Keratinocyte (primary cell): ENCODE data around the gene CNTNAP5. TPM values are rescaled to one million over a fixed set of nuclear protein-coding genes. Genes with fewer than 3 reads are reported as not detected.

Source experiments
- DNase-seq: peaks from one replicate; pipeline ENCODE4 v3.0.0-alpha.2; 2011; ENCODE audit warnings: low read depth, missing footprints, low spot score
- FAIRE-seq: peaks from 2 replicates; lab custom pipeline; 2011; peaks lifted over from hg19 to GRCh38; lab: Jason Lieb, UNC
- H2AFZ ChIP-seq: 2 replicates; pipeline ENCODE4 v1.6.0; 2012; ENCODE audit warnings: low read length, control low read depth, inconsistent platforms; ENCODE audit not compliant: control insufficient read depth
- H3K27ac ChIP-seq: 2 replicates; pipeline ENCODE4 v1.5.1; 2011; ENCODE audit warnings: low read length; ENCODE audit not compliant: control insufficient read depth, insufficient read depth
- H3K27me3 ChIP-seq: 3 replicates; pipeline ENCODE4 v1.6.0; 2011; ENCODE audit warnings: low read length; ENCODE audit not compliant: control insufficient read depth, insufficient read depth; ENCODE audit errors: extremely low read depth
- H3K36me3 ChIP-seq, 2 experiments: 2 replicates in 1 of 2; 3 replicates in 1 of 2; pipeline ENCODE4 v1.5.1; 2011; ENCODE audit warnings: low read length in 2 of 2, mild to moderate bottlenecking in 1 of 2; ENCODE audit not compliant: control insufficient read depth in 2 of 2, insufficient read depth in 2 of 2; ENCODE audit errors: extremely low read depth in 1 of 2
- H3K4me1 ChIP-seq: 3 replicates; pipeline ENCODE4 v1.5.1; 2011; ENCODE audit warnings: low read length; ENCODE audit not compliant: control insufficient read depth, insufficient read depth; ENCODE audit errors: extremely low read depth
- H3K4me2 ChIP-seq: 3 replicates; pipeline ENCODE4 v1.6.0; 2011; ENCODE audit warnings: low read depth, low read length; ENCODE audit not compliant: control insufficient read depth, insufficient read depth; ENCODE audit errors: extremely low read depth
- H3K4me3 ChIP-seq, 3 experiments: fragments of 200-600 bp in 1 of 3; sonication (generic) in 1 of 3; 2 replicates in 2 of 3; 3 replicates in 1 of 3; pipeline ENCODE4 v1.5.1; 2011 to 2016; ENCODE audit warnings: low read length in 3 of 3, mild to moderate bottlenecking in 3 of 3, control low read depth in 2 of 3, inconsistent platforms in 1 of 3, low read depth in 1 of 3, mixed read lengths in 1 of 3, mixed run types in 1 of 3, moderate library complexity in 1 of 3; ENCODE audit not compliant: control insufficient read depth in 2 of 3, insufficient read depth in 2 of 3; ENCODE audit errors: extremely low read depth in 1 of 3
- H3K79me2 ChIP-seq: 2 replicates; pipeline ENCODE4 v1.6.0; 2012; ENCODE audit warnings: low read length; ENCODE audit not compliant: control insufficient read depth, insufficient read depth
- H3K9ac ChIP-seq: 3 replicates; pipeline ENCODE4 v1.6.0; 2011; ENCODE audit warnings: low read length; ENCODE audit not compliant: control insufficient read depth, insufficient read depth; ENCODE audit errors: extremely low read depth
- H3K9me1 ChIP-seq: 3 replicates; pipeline ENCODE4 v1.6.0; 2011; ENCODE audit warnings: low read length; ENCODE audit not compliant: control insufficient read depth, insufficient read depth; ENCODE audit errors: extremely low read depth
- H3K9me3 ChIP-seq: 2 replicates; pipeline ENCODE4 v1.5.1; 2012; ENCODE audit warnings: low read depth, low read length; ENCODE audit not compliant: control insufficient read depth
- H4K20me1 ChIP-seq: 3 replicates; pipeline ENCODE4 v1.6.0; 2011; ENCODE audit warnings: low read length; ENCODE audit not compliant: control insufficient read depth, insufficient read depth; ENCODE audit errors: extremely low read depth
- EZH2 ChIP-seq: IDR thresholded peaks from one replicate; pipeline ENCODE4 v1.6.1; 2012; ENCODE audit warnings: inconsistent platforms, mild to moderate bottlenecking, low read length, moderate library complexity
- dilution Hi-C: fragments of 300-500 bp; cut with MboI; formaldehyde crosslinking; loops from one replicate; pipeline ENCODE4 v1.7.0; 2020; ENCODE audit warnings: low sequenced_read_pairs; ENCODE audit not compliant: extremely low pct_ligation_motif_present
- polyA plus RNA-seq, 5 experiments: library from polyadenylated mRNA; depleted of rRNA in 3 of 5; stranded (reverse) in 3 of 5; stranded (forward) in 1 of 5; unstranded in 1 of 5; fragments of >200 nt; gene quantifications; 1 replicate in 1 of 5; 2 replicates in 3 of 5; 3 replicates in 1 of 5; pipeline versions ENCODE4 v1.2.1 to v1.2.3, GENCODE V29; 2011 to 2012; ENCODE audit warnings: missing spikeins in 2 of 5, low read depth in 1 of 5, low replicate concordance in 1 of 5
- TF ChIP-seq, protein P1 (sequence below), 3 experiments: IDR thresholded peaks in 1 of 3; conservative IDR thresholded peaks in 1 of 3; optimal IDR thresholded peaks in 1 of 3; 2 replicates in 2 of 3; 3 replicates in 1 of 3; pipeline versions ENCODE3 to v1.5.1; 2011; ENCODE audit warnings: low read length in 3 of 3, mild to moderate bottlenecking in 3 of 3, moderate library complexity in 2 of 3, control low read depth in 1 of 3, inconsistent platforms in 1 of 3; ENCODE audit not compliant: insufficient read depth in 2 of 3; ENCODE audit errors: extremely low read depth in 1 of 3

The CNTNAP5 gene
- polyA plus RNA-seq, 1 donor (not counting 4 experiments of a cell fraction or from before 2014, with no cell fraction given): not detected

DNA sequence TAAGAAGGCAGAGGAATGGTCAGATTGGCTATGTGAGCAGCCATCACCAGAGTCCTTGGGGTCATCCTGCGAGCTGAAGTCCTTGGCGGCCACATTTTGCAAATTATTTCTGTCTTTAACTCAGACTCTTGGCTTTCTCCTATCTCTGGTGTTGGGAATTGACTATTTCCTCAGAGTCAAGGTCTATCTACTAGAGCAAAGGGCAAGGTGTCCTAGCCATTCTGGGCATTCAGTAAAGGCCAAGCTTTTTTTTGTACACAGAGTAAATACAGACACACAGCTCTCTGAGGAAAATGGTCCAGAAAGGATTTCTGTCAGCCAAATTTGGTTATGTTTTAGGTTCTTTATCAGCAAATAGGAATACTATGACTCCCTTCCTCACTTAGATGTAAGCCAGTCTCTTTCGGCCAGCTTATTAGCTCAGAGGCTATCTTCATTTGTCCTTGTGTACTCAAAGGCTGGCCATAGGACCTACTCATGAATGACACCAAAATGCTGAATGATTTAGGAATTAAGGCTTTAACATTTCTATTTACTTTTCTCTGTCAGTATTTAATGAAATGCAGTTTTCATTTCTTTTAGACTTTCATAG, 146.5 kb downstream of the CNTNAP5 start:
- Histone ChIP-seq H3K27me3 (no peaks in the 10 kb centered on the region), H3K79me2 (no peaks in the 10 kb centered on the region), H3K9ac (no peak overlapping the region), H3K27ac (no peak overlapping the region), H2AFZ (no peak overlapping the region), H3K4me1 (no peaks in the 10 kb centered on the region), H3K36me3 (no peaks in the 10 kb centered on the region), H3K9me1 (no peaks in the 10 kb centered on the region), H3K9me3 (peaks cover 1% of the 10 kb centered on the region), H3K4me3 (no peak overlapping the region), H3K4me2 (no peak overlapping the region), H4K20me1 (no peaks in the 10 kb centered on the region)
- no peak for TF ChIP-seq EZH2
- TF ChIP-seq, protein P1, sequence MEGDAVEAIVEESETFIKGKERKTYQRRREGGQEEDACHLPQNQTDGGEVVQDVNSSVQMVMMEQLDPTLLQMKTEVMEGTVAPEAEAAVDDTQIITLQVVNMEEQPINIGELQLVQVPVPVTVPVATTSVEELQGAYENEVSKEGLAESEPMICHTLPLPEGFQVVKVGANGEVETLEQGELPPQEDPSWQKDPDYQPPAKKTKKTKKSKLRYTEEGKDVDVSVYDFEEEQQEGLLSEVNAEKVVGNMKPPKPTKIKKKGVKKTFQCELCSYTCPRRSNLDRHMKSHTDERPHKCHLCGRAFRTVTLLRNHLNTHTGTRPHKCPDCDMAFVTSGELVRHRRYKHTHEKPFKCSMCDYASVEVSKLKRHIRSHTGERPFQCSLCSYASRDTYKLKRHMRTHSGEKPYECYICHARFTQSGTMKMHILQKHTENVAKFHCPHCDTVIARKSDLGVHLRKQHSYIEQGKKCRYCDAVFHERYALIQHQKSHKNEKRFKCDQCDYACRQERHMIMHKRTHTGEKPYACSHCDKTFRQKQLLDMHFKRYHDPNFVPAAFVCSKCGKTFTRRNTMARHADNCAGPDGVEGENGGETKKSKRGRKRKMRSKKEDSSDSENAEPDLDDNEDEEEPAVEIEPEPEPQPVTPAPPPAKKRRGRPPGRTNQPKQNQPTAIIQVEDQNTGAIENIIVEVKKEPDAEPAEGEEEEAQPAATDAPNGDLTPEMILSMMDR (optimal IDR thresholded peaks at IDR 0.05 in 1 of 3, IDR thresholded peaks at IDR 0.05 in 1 of 3, conservative IDR thresholded peaks at IDR 0.05 in 1 of 3; ENCODE audit: extremely low read depth in 1 of 3, insufficient read depth in 2 of 3, low read length in 3 of 3): no peak
- FAIRE-seq (no peak), DNase-seq (no peak)
- dilution Hi-C loops: no loop called here

DNA sequence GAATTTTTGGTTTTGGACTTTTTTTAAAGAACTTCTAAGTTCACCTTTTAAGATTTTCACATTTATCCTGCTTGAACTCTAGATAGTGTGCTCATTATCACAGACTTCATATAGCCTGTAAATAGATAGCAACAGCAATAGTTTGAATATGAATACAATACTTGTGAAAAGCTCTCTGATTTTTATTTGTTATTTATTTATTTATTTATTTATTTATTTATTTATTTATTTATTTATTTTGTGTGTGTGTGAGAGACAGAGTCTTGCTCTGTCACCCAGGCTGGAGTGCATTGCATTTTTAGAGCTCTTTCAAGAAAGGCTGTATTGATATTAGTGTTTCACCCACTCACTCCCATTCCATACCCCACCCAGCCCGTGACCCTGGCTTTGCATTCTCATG, 153.6 kb downstream of the CNTNAP5 start:
- dilution Hi-C loops: no loop called here
- no peaks in the 10 kb centered on the region for H4K20me1 ChIP-seq
- H3K9me3 ChIP-seq: no peaks in the 10 kb centered on the region
- no peak overlapping the region for H3K4me2 ChIP-seq
- no peak overlapping the region for H3K9ac ChIP-seq
- H3K36me3 ChIP-seq: no peaks in the 10 kb centered on the region
- H3K27ac ChIP-seq: no peak overlapping the region
- TF ChIP-seq, protein P1 (optimal IDR thresholded peaks at IDR 0.05 in 1 of 3, IDR thresholded peaks at IDR 0.05 in 1 of 3, conservative IDR thresholded peaks at IDR 0.05 in 1 of 3; ENCODE audit: extremely low read depth in 1 of 3, insufficient read depth in 2 of 3, low read length in 3 of 3): no peak
- no peak for TF ChIP-seq EZH2
- DNase-seq (no peak), FAIRE-seq (no peak)
- no peak overlapping the region for H3K4me3 ChIP-seq
- no peaks in the 10 kb centered on the region for H3K9me1 ChIP-seq
- H3K4me1 ChIP-seq: no peaks in the 10 kb centered on the region
- no peaks in the 10 kb centered on the region for H3K27me3 ChIP-seq
- H3K79me2 ChIP-seq: no peaks in the 10 kb centered on the region
- no peak overlapping the region for H2AFZ ChIP-seq
